Fibroblast of gingiva (primary cell): ENCODE results near the gene TGFBRAP1.

Experiments
- DNase-seq: peaks from one replicate; pipeline ENCODE4 v3.0.0-alpha.2; 2011; ENCODE audit warnings: low read depth

TGFBRAP1 gene

DNA sequence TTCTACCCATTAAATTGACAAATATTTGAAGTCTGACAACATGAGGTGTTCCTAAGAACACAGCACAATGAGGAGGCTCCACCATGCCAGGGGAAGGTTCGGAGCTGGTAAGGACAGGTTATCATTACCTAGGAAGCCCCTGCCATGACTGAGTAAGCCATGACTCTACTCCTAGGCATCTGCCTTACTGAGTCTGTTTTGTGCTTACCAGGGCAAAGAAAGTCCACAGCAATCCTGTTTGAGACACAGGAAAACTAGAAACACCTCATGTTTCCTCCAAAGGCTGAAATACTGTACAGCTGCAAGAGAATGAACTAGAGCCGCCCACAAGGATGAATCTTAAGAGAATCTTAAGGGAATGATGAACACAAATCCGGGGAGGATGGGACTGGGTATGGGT, 11.6 kb downstream of the TGFBRAP1 start:
- no peak for DNase-seq

DNA sequence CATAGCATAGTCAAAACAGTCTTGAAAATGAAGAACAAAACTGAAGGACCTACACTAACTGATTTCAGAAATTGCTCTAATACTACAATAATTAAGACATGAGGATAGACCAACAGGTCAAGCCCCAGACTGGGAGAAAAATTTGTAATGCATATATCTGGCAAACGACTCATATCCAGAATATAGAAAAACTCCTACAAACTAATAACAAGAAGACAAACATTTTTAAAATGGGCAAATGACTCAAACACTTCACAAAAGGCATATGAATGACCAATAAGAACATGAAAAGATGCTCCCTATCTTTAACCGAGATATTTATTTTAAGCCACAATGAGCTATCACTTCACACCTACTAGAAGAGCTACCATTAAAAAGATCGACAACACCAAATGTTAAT, 14.2 kb downstream of the TGFBRAP1 start:
- no peak for DNase-seq

DNA sequence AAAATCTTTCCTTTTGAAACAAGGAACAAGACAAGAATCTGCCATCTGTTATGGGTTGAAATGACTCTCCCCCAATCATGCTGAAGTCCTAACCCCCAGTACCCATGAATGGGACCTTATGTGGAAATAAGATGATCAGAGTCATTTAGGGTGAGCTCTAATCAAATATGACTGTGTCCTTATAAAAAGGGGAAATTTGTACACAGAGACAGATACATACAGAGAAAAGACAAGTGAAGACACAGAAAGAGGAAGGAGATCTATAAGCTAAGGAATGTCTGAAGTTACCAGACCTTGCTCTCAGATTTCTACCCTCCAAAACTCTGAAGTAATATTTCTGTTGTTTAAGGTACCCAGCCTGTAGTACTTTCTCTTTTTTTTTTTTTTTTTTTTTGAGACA, 15.7 kb downstream of the TGFBRAP1 start:
- no peak for DNase-seq

DNA sequence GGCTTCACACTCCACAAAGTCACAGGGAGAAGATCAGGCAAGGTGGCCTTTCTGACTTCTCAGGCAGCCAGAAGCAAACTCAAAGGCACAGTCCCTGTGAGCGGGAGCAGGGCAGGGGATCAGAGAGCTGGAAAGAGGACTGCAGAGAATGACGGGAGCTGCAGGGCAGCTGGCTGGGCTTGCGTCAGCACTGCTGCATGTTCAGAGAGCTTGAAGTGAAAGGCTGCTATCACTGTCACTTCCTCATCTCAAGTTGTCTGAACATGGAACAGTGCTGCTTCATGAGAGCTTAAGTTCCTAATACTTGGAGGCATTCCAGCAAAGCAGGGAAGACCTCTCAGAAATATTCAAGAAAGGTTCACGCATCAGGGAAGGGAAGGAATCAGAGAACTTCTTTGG, 20.4 kb downstream of the TGFBRAP1 start:
- no peak for DNase-seq

DNA sequence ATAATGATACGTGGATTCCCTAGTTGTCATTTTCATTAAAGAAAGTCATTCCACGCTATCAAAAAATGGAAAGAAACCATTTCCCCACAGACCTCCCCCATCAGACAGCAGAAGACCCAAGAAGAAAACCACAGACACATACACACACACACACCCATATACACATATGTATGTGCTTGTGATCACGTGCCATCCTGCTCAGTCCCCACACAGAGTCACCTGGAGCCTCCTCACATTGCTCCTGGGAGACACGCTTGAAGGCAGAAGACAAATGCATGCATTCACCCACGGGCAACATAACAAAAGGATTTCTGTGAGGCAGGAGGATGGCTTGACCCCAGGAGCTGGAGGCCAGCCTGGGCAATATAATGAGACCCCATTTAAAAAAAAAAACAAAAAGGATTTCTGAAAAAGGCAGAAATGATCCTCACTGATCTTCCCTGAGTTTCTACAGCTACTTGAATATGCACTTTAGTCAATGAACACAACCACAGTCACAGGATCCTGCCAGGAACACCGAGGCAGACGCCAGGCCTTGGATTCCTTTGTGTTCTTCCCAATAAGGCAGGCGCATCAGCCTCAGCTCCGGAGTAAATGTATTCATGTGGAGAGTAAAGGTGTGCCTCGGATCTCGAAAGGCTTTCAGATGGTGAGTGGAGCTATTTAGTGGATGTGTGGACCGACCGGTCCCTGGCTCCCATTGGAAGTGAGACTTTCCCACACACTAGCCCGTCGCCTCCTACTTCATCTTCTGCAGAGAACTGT, 21.0 kb downstream of the TGFBRAP1 start:
- no peak for DNase-seq

DNA sequence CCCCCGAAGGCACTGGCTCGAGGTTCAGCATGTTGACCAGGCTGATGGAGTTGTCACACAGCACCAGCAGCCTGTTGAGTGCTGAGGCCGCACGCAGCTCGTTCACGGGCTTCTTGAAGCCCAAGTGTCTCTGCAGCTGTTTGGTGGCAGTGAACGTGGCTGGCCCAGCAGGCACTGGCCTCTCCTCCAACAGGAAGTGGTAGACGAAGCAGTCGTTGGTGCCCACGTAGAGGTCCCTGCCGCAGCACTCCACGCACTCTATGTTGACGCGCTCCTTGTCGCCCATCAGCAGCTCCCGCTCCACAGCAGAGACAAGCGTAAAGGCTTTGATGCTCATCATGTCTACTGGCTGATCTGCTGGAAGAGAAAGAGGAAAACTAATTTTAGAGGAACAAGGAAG, 21.6 kb downstream of the TGFBRAP1 start:
- DNase-seq: no peak

DNA sequence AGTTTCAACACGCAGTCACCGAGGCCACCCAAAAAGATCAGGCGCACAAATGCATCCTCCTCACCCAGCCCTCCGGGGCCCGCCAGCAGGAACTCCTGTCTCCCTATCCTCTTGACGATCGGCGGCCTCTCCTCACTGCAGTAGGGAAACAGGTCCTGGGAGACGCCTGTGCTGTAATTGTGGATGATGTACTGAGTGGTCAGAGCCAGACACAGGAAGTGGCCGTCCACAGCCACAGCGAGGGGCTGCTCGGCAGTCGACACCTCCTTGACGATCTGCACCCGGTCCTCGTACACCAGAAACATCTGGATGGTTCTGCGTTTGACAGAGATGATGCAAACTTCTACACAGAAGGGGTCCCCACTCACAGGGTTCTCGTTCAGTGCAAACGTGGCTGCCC, 22.0 kb downstream of the TGFBRAP1 start:
- DNase-seq: no peak

DNA sequence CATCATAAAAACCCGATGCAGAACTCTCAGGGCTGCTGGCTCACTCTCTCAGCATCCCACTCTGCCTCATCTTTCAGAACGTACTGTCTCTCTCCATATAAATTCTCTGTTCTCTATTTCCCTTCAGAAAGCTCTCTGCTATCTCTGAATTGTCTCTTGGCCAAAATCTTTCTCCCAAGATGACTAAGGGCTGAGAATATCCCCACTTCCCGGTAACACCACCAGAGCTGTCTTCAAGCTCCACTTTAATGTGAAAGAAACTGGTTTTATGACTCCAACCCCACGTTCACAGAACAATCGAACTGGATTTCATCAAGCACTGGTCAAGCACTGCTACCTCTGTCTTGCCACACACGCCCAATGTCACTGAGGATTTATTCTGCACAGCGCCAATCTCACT, 22.4 kb downstream of the TGFBRAP1 start:
- DNase-seq: no peak

DNA sequence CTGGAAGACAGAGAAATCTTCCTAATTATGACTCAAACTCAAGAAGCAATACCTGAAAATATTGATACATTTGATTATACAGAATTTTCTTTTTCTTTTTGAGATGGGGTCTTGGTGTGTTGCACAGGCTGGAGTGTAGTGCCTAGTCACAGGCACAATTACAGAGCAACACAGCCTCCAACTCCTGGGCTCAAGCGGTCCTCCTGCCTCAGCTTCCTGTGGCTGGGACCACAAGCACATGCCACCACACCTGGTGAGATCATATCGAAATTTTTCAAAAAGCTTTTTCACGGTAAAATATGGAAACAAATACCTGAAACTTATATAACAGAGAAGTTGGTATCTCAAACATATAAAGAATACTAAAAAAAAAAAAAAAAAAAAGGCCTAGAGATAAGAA, 27.9 kb downstream of the TGFBRAP1 start:
- no peak for DNase-seq

DNA sequence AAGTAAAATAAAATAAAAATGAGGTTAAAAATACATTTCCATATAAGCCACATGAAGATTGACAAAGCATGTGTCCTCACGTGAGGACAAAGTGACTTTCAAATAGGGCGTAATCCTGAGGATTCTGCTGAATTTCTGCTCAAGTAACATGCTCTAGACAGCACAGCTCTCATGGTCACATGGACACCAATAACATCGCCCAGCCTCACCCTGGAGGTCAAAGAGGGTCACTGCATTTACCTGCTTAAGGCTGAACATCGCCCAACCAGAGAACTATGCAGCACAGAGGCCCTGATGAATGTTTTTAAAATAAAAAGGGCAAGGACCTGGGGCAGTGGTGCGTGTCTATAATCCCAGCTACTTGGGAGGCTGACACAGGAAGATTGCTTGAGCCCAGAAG, 30.2 kb downstream of the TGFBRAP1 start:
- no peak for DNase-seq

DNA sequence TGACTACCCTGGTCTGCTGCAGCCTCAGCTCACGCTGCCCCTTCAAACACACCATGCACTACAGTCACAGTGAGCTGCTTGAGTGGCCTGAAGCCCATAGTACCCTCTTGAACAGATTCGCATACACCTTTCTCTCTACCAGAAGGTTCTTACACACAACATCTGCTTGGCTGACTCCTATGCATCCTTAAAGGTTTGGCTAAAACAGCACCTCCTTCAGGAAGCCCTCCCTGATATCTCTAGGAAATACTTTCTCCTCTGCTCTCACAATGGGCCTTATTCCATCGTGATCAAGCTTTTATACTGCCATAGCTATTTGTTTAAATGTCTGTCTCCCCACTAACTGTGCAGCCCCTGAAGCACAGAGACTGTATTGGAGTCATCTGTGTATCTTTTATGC, 31.5 kb downstream of the TGFBRAP1 start:
- no peak for DNase-seq

DNA sequence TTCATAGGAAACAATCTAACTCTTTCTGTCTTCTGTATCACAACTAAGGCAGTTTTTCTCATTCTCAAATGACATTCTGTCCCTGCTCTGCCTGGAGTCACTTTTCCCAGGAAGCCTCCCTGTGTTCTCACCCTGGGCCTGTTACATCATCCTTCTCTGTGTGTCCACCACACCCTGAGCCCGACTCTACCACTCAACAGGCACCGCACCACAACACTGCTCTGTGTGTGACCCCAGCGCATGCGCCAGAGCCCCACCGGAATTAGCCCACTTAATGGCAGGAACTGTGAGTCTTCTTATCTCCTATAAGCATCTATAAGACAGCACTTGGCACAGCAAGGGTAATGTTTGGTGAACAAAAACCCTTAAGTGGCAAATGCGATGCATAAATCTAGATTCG, 32.3 kb downstream of the TGFBRAP1 start:
- no peak for DNase-seq

DNA sequence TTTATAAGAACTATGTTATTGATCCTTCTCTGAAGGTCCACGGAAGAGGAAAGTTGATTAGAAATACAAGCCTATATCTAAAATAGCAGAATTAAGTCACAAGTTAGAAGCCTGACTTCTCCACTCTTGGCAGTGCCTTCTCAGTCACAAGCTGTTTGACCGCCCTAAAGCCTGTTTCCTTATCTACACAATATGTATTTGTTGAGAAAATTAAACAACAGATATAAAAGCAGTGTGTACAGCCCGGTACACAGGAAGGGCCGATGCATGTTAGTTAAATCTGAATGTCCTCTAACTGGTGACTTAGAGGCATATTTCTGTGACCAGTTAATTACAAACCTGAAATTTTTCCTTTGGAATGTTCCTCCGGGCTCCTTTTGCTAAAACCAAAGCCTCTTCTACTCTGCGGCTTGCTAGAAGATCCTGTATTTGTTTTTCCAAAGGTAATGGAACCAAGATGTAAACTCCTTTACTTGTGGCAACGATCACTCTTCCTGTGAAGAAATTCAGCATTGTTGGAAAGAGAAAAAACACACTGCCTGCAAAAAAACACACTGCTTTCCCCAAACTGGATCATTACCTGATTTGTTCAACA, 33.4 kb downstream of the TGFBRAP1 start:
- no peak for DNase-seq

DNA sequence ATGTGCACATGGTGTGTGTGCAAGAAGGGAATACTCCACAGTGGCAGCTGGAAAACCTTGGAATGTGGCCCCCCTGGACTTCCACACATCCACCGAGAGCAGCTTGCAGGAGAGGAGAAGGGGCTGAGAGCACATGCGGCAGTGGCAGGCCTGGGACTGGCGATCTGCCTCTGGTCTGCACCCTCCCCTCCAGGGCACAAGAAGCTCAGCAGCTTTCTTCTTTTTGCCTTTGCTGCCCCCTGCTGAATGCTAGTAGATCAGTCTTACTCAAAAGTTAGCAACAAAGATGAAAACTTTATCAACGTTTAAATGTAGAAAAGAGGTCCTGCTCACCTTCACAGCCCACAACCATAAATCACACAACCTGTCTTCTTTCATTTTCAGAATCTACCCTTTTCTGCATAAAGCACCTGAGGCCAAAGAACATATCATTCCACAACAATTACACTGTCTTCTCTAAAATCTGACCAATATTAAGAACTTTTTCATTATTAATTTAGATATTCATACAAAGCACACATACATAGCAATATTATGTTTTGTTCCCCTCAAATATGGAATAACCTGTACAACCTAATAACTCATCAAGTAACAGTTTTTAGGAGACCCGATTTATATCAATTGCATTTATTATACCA, 34.6 kb downstream of the TGFBRAP1 start:
- DNase-seq: peak; percentile 68

DNA sequence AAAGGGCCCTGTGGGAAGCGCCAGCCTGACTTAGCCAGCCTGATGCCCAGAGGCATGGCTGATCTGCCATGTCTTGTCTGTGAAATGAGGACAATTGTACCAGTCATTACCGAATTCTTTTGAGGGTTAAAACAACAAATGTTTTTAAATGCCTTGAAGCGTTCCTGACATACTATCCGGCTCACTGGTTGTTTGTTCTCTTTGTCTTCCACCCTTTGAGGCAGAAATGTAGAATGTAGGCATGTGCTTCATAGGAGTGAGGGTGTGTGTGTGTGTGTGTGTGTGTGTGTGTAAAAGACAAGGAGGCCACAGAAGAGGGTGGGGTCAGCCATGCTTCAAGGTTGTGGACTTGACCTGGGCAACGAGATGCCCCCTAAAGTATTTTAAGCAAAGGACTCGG, 35.5 kb downstream of the TGFBRAP1 start:
- no peak for DNase-seq

DNA sequence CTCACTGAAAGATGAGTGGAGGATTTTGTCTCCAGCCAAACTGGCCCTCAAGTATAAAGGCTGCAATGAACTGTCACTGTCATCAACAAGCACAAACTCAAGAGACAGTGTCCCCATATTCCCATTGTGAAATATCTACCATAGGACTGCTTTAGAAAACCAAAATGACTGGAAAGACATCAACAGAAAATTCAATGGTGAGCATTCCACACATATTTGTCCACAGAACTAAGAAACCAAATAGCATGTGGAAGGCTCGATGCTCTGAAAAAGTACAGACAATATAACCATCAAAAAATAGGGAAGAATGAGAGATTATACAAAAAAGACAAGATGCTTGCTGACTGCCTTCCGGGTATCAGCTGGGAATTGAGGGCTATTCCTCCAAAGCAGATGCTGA, 37.6 kb downstream of the TGFBRAP1 start:
- DNase-seq: no peak

DNA sequence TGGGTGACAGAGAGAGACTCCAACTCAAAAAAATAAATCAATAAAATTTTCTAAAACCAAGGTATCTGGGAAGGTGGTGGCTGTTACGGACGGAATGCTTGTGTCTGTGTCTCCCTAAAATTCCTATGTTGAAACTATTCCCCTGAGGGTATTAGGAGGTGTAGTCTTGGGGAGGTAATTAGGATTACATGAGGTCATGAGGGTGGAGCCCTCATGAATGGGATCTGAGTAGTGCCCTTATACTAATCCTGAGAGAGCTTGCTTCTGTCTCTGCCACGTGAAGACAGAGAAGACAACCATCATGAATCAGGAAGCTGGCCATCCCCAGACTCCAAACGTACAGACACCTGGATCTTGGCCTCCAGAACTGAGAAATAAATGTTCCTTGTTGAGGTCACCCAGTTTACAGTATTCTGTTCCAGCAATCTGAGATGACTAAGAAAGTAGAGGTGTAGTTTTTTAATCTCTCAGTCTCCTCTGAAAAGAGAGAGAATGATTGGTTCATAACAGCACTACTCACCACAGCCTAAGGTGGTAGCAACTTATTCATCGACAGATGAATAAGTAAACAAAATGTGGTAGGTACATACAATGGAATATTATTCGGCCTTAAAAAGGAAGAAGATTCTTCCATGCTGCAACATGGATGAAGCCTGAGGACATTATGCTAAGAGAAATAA, 38.4 kb downstream of the TGFBRAP1 start:
- DNase-seq: no peak

DNA sequence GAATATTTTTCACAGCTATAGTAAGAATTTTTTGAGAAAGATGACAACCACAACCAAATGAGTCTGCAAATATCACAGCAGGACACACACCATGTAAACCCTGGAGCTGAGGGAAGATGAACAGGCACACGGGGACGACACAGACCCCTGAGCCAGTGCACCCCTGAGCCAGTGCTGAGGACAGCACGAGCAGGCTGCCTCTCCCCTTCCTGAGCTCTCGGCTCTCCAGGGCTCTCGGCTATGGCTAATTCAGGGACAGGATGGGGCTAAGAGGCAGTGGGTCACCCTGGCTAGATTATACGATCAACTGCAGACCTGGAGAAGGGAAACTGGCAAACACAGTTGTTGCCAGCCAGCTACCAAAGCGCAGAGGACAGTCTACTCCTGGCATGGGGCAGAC, 41.4 kb downstream of the TGFBRAP1 start:
- DNase-seq: no peak

DNA sequence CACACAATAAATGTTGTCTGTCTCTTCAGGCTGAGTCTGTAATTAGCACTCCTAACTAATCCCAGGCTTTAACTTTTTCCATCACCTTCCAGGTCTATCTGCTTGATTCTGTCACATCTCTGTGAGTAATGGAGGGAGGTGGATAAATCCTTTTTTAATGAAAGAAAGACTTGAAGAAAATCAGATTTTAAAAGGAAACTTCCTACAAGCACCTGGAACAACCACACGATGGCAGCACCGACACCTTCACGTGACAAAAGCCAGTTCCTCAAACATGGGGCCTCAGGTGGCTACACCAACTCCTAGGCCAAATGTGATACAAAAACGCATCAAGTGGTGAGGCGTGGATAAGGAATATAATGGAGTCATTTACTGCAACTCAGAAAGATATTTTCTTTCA, 41.8 kb downstream of the TGFBRAP1 start:
- DNase-seq: no peak

DNA sequence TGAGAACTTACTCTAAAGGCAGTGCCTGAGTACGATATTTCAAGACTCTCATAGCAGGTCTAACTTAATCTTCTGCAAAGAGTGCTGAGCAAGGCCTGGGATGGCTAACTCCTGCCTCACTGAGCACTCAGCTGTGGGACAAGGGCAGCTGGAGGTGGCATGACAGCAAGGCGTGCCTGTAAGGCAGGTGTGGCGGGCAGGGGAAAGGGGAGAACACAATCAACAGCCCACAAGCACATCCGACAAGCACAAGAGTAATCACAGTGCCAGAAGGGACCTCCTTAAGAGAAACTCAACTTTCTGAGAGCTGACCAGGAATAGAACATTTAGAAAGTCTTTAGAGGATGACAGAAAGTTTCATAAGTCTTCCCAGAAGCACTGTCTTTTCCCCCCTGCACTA, 46.0 kb downstream of the TGFBRAP1 start:
- no peak for DNase-seq

DNA sequence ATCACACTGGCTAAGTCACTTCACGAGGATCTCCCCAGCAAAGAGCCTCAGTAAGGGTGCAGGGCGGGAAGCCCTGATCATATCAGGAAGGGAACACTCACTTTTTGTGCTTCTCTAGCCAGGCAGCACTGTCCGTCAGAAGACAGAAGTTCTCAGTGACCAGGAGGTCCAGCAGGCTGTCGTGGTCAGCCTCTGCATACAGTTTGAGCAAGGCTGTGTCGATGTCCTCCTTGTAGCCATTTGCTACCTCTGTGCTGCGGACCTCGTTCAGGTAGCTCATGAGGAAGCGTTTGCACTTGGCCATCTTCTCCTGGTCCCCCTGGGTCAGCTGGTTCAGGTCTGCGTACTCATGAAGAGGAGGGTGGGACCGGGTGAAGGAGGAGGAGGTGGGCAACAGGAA, 49.3 kb downstream of the TGFBRAP1 start:
- DNase-seq: no peak

DNA sequence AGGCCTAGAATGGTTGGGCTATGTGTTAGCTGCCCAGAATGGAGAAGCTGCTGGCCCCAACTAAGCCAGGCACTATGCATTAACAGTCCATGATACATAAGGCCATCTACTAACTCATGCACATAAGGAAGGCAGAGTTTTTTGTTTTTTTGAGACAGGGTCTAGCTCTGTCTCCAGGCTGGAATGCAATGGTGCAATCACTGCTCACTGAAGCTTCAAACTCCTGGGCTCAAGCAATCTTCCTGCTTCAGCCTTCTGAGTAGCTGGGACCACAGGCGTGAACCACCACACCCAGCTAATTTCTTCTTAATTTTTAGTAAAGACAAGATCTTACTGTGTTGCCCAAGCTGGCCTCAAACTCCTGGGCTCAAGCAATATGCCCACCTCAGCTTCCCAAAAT, 50.4 kb downstream of the TGFBRAP1 start:
- DNase-seq: no peak

DNA sequence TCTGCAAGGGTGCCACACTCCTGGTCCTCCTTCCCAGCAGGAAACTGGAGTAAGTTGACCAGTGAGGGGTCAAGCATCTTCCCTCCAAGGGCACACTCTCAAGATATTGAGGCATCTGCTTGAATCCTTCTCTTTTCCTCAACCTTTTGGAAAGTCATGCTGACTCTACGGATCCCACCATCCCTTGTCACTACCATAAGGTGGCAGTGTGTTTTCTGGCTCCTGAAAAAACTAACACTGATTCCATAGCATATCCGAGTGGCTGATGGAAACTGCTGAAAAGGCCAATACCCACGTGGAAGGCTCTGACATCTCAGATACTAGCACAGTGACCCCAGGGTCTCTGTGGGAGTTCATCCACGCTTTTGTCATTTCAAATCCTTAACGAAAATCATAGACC, 50.9 kb downstream of the TGFBRAP1 start:
- DNase-seq: no peak
